ENCODE data around the gene HNF4A.

DNA sequence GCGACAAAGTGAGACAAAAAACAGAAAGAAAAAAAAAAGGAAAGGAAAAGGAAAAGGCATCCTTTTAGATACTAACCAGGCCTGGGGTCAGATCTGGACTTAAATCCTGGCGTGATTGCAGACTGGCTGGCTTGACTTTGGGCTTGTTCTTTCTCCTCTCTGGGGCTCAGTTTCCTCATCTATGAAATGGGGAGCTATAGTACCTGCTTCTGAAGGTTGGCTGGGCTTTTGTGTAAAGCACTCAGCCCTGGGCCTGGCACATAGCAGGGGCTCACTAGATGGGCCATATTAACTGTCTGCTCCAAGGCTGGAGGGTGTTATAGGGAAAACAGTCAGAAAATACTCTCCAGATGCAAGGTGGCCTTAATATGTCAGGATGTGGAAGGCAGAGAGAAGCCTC, 19.8 kb upstream of the HNF4A start:
- TF ChIP-seq CTCF (conservative IDR thresholded peaks at IDR 0.05; ENCODE audit: low read length) (no peak), EZH2phosphoT487 (IDR thresholded peaks at IDR 0.05; ENCODE audit: borderline replicate concordance, low read depth, low read length) (no peak)

Data from OCI-LY7 (cell line).